Activated B cell treated with CpG ODN at 0.5 μM for 24 hours (primary cell): ENCODE data around the gene TRHDE. TPM values are rescaled to one million over a fixed set of nuclear protein-coding genes. Genes with fewer than 3 reads are reported as not detected.

Experiments
- ATAC-seq: fragments of 200-7000 bp; cut with Tn5 transposase; one replicate; pipeline ENCODE4 v1.10.0; 2021; ENCODE audit warnings: low read depth, mild to moderate bottlenecking, moderate library complexity
- CTCF ChIA-PET: fragments of 350-600 bp; sonication (Branson Sonifier 250); formaldehyde crosslinking; loops from one replicate; lab custom pipeline; 2021; ENCODE audit warnings: antibody characterized with exemption; lab: Charles Lee
- POLR2A ChIA-PET: fragments of 350-600 bp; sonication (Branson Sonifier 250); formaldehyde crosslinking; loops from one replicate; lab custom pipeline; 2021; ENCODE audit warnings: antibody characterized with exemption; lab: Charles Lee
- DNase-seq: peaks from one replicate; pipeline ENCODE4 v3.0.0; 2022
- H3K27ac Mint-ChIP-seq: one replicate; pipeline ENCODE4 v1.8.0; 2020; ENCODE audit warnings: mixed read lengths
- H3K27me3 Mint-ChIP-seq: one replicate; pipeline ENCODE4 v1.8.0; 2021; ENCODE audit warnings: mixed read lengths
- H3K36me3 Mint-ChIP-seq: one replicate; pipeline ENCODE4 v1.8.0; 2021; ENCODE audit warnings: low read depth, mixed read lengths
- H3K4me1 Mint-ChIP-seq: one replicate; pipeline ENCODE4 v1.8.0; 2021; ENCODE audit warnings: mixed read lengths
- H3K4me3 Mint-ChIP-seq: one replicate; pipeline ENCODE4 v1.8.0; 2020; ENCODE audit warnings: mild to moderate bottlenecking, mixed read lengths
- H3K9me3 Mint-ChIP-seq: one replicate; pipeline ENCODE4 v1.8.0; 2020; ENCODE audit warnings: mixed read lengths
- CTCF ChIP-seq: fragments of 200-600 bp; IDR thresholded peaks from one replicate; pipeline ENCODE4 v1.8.0; 2022; ENCODE audit warnings: antibody characterized with exemption, mild to moderate bottlenecking
- intact Hi-C: fragments of 100-400 bp; cut with micrococcal nuclease; formaldehyde crosslinking; loops from one replicate; pipeline ENCODE4 v1.15.1; 2024
- total RNA-seq: library from RNA; stranded (reverse); gene quantifications from 2 replicates; pipeline ENCODE4 v1.2.3, GENCODE V29; 2022

Gene TRHDE
- total RNA-seq, 1 donor from 2014 or later = not detected

- Mint-ChIP-seq H3K9me3 (peaks cover 2% of the 10 kb centered on the region), H3K36me3 (no peaks in the 10 kb centered on the region), H3K27ac (no peak overlapping the region), H3K4me3 (no peak overlapping the region), H3K4me1 (peaks cover 6% of the 10 kb centered on the region), H3K27me3 (no peaks in the 10 kb centered on the region)
- ATAC-seq (no peak), DNase-seq (no peak)
- POLR2A ChIA-PET = no interaction called here
- CTCF ChIA-PET = no interaction called here
- intact Hi-C loops = no loop called here
- TF ChIP-seq CTCF = no peak
These were observed 401.7 kb downstream of the TRHDE start for GRCh38 chr12:72673853-72674252.

- ATAC-seq (no peak), DNase-seq (no peak)
- intact Hi-C loops = no loop called here
- no peak overlapping the region for H3K4me3 Mint-ChIP-seq
- CTCF ChIA-PET = no interaction called here
- H3K36me3 Mint-ChIP-seq = no peaks in the 10 kb centered on the region
- H3K27me3 Mint-ChIP-seq = no peaks in the 10 kb centered on the region
- peaks cover 2% of the 10 kb centered on the region for H3K9me3 Mint-ChIP-seq
- POLR2A ChIA-PET = no interaction called here
- no peak for TF ChIP-seq CTCF
- H3K4me1 Mint-ChIP-seq = peaks cover 6% of the 10 kb centered on the region
- H3K27ac Mint-ChIP-seq = no peak overlapping the region
These were observed 404.4 kb downstream of the TRHDE start for GRCh38 chr12:72676556-72676955.

GRCh38 chr12:72677139-72677538, 405.0 kb downstream of the TRHDE start:
- no peak for DNase-seq
- CTCF ChIA-PET = no interaction called here
- no peak overlapping the region for H3K4me3 Mint-ChIP-seq
- intact Hi-C loops = no loop called here
- no peak for TF ChIP-seq CTCF
- ATAC-seq = no peak
- H3K36me3 Mint-ChIP-seq = no peaks in the 10 kb centered on the region
- no peaks in the 10 kb centered on the region for H3K27me3 Mint-ChIP-seq
- peaks cover 6% of the 10 kb centered on the region for H3K4me1 Mint-ChIP-seq
- H3K27ac Mint-ChIP-seq = no peak overlapping the region
- peaks cover 2% of the 10 kb centered on the region for H3K9me3 Mint-ChIP-seq
- POLR2A ChIA-PET = no interaction called here

GRCh38 chr12:72677846-72678245, 405.7 kb downstream of the TRHDE start:
- POLR2A ChIA-PET = no interaction called here
- DNase-seq = no peak
- Mint-ChIP-seq H3K27me3 (no peaks in the 10 kb centered on the region), H3K9me3 (no peaks in the 10 kb centered on the region), H3K27ac (no peak overlapping the region), H3K4me3 (no peak overlapping the region), H3K4me1 (peaks cover 6% of the 10 kb centered on the region), H3K36me3 (no peaks in the 10 kb centered on the region)
- no peak for TF ChIP-seq CTCF
- ATAC-seq = no peak
- CTCF ChIA-PET = no interaction called here
- intact Hi-C loops = no loop called here

- intact Hi-C loops = no loop called here
- no peaks in the 10 kb centered on the region for H3K4me1 Mint-ChIP-seq
- H3K36me3 Mint-ChIP-seq = no peaks in the 10 kb centered on the region
- no peak overlapping the region for H3K4me3 Mint-ChIP-seq
- CTCF ChIA-PET = no interaction called here
- H3K27me3 Mint-ChIP-seq = no peaks in the 10 kb centered on the region
- H3K27ac Mint-ChIP-seq = no peak overlapping the region
- POLR2A ChIA-PET = no interaction called here
- no peak for TF ChIP-seq CTCF
- no peaks in the 10 kb centered on the region for H3K9me3 Mint-ChIP-seq
- ATAC-seq (no peak), DNase-seq (no peak)
These were observed 407.1 kb downstream of the TRHDE start for GRCh38 chr12:72679147-72679757.
